ENCODE results near the gene CLIC3.

Gene CLIC3

GRCh38 chr9:136963341-136963740 is 33.0 kb downstream of the CLIC3 start:
- DNase-seq, result no peak

GRCh38 chr9:136962701-136963248 is 33.6 kb downstream of the CLIC3 start:
- no peak for DNase-seq

- no peak for DNase-seq
These were observed 34.2 kb downstream of the CLIC3 start for GRCh38 chr9:136962163-136962562.

- DNase-seq, result no peak
These were observed 34.9 kb downstream of the CLIC3 start for GRCh38 chr9:136961279-136962065.

- no peak for DNase-seq
These were observed 35.5 kb downstream of the CLIC3 start for GRCh38 chr9:136960938-136961275.

- DNase-seq, result no peak
These were observed 36.0 kb downstream of the CLIC3 start for GRCh38 chr9:136960212-136960937.

- no peak for DNase-seq
These were observed 37.2 kb downstream of the CLIC3 start for GRCh38 chr9:136958898-136959850.

GRCh38 chr9:136958473-136958872 is 37.9 kb downstream of the CLIC3 start:
- no peak for DNase-seq

GRCh38 chr9:136957901-136958300 is 38.5 kb downstream of the CLIC3 start:
- DNase-seq, result no peak

GRCh38 chr9:136957461-136957860 is 38.9 kb downstream of the CLIC3 start:
- no peak for DNase-seq

GRCh38 chr9:136956604-136957003 is 39.8 kb downstream of the CLIC3 start:
- no peak for DNase-seq

GRCh38 chr9:136955943-136956335 is 40.4 kb downstream of the CLIC3 start:
- no peak for DNase-seq

GRCh38 chr9:136955202-136955942 is 41.0 kb downstream of the CLIC3 start:
- DNase-seq, result no peak

GRCh38 chr9:136954270-136955083 is 41.9 kb downstream of the CLIC3 start:
- no peak for DNase-seq

GRCh38 chr9:136953771-136954269 is 42.5 kb downstream of the CLIC3 start:
- DNase-seq, result no peak

GRCh38 chr9:136952876-136953770 is 43.2 kb downstream of the CLIC3 start:
- no peak for DNase-seq

GRCh38 chr9:136952321-136952850 is 44.0 kb downstream of the CLIC3 start:
- DNase-seq, result peak; percentile 33

GRCh38 chr9:136951541-136952320 is 44.6 kb downstream of the CLIC3 start, which contains the start of gene LCN12:
LCN12 (plus strand) TSS chr9:136952273; CDS start chr9:136952328, 55 bp downstream.
- no peak for DNase-seq

Measured in DMS79 (cell line).